Measurements from ENCODE around the gene MYCL. TPM values are rescaled to one million over a fixed set of nuclear protein-coding genes. Genes with fewer than 3 reads are reported as not detected.

The MYCL gene
- total RNA-seq, 1 experiment from 2014 or later: 18.4 TPM

GRCh38 chr1:39858315-39858714 is 43.4 kb downstream of the MYCL start:
- H3K36me3 Mint-ChIP-seq (ENCODE audit: insufficient read depth in 1 of 3, low read depth in 3 of 3): peaks cover 16 to 30% (median 27%) of the 10 kb centered on the region in 3 experiments
- Histone ChIP-seq H3K56ac (ENCODE audit: insufficient read length, low read depth, low read length) (no peak overlapping the region), H2AFZ (ENCODE audit: low read length) (no peak overlapping the region), H3K14ac (ENCODE audit: insufficient read depth, low read length) (no peak overlapping the region), H2BK5ac (ENCODE audit: insufficient read length, low read length) (no peak overlapping the region), H3K79me1 (ENCODE audit: insufficient read depth, low read depth, low read length, poor library complexity, severe bottlenecking) (peaks cover 15% of the 10 kb centered on the region), H3K9ac (ENCODE audit: extremely low read depth, insufficient read length, low read length) (no peak overlapping the region), H3K23ac (ENCODE audit: insufficient read length, low read depth, low read length) (no peak overlapping the region), H3K23me2 (ENCODE audit: insufficient read length, low read depth, low read length, poor library complexity, severe bottlenecking) (no peaks in the 10 kb centered on the region), H3T11ph (ENCODE audit: low read length) (no peak overlapping the region), H3K4ac (ENCODE audit: low read depth, low read length) (no peak overlapping the region), H4K5ac (ENCODE audit: insufficient read length, low read depth, low read length) (no peak overlapping the region), H3K27ac (ENCODE audit: insufficient read length, low read depth, low read length) (no peak overlapping the region), H3K9me3 (ENCODE audit: control insufficient read depth, low read depth, low read length) (no peaks in the 10 kb centered on the region), H4K8ac (replicated peaks; ENCODE audit: insufficient read length, low read depth, low read length) (no peak overlapping the region), H2BK15ac (ENCODE audit: low read depth, low read length) (no peak overlapping the region), H4K20me1 (ENCODE audit: control insufficient read depth, insufficient read depth, insufficient read length) (no peaks in the 10 kb centered on the region), H2BK120ac (ENCODE audit: low read depth, low read length, poor library complexity, severe bottlenecking) (no peak overlapping the region), H3K4me1 (ENCODE audit: insufficient read depth, low read length) (no peaks in the 10 kb centered on the region), H2BK12ac (ENCODE audit: insufficient read length, low read depth, low read length) (no peak overlapping the region), H2AK5ac (ENCODE audit: insufficient read length, low read length) (no peak overlapping the region), H3K79me2 (ENCODE audit: insufficient read depth, low read length) (peaks cover 5% of the 10 kb centered on the region; the same call in 1 of the 2 replicates), H4K91ac (ENCODE audit: insufficient read length, low read depth, low read length) (no peak overlapping the region), H2BK20ac (ENCODE audit: low read depth, low read length, poor library complexity, severe bottlenecking) (no peak overlapping the region), H3K27me3 (ENCODE audit: insufficient read depth, low read length) (no peaks in the 10 kb centered on the region), H3K18ac (ENCODE audit: insufficient read length, low read depth, low read length) (no peak overlapping the region), H3K4me2 (ENCODE audit: insufficient read depth, insufficient read length, low read length) (no peak overlapping the region)
- no peaks in the 10 kb centered on the region for H3K27me3 Mint-ChIP-seq (ENCODE audit: low read depth)
- no CpG with 5 or more reads among the region's 3 CpGs for WGBS (ENCODE audit: extremely low coverage, insufficient read length, low lambda C conversion rate)
- H3K4me3 Mint-ChIP-seq: no peak overlapping the region
- peaks cover 7 to 9% of the 10 kb centered on the region in 2 experiments; a peak in 3 of 4 replicates for H3K4me1 Mint-ChIP-seq
- no peak for TF ChIP-seq CTCF (conservative IDR thresholded peaks at IDR 0.05)
- no peak overlapping the region for H3K27ac Mint-ChIP-seq
- no peaks in the 10 kb centered on the region for H3K9me3 Mint-ChIP-seq
- no peak for DNase-seq
